Liver (tissue), 9 donors: ENCODE measurements around the gene PILRB. TPM values are rescaled to one million over a fixed set of nuclear protein-coding genes. Genes with fewer than 3 reads are reported as not detected.
"Not testable (repeated sequence)": the region's sequence is repeated elsewhere in the genome, so short reads cannot be mapped to it uniquely, and the experiment has no call there.

ENCODE experiments used
- DNase-seq: peaks from one replicate; pipeline ENCODE4 v3.0.0-alpha.2; 2017; ENCODE audit warnings: low spot score
- H3K27ac ChIP-seq, 2 donors: one replicate each; pipeline ENCODE4 v1.7.0; 2013; ENCODE audit warnings: inconsistent platforms in 2 of 2, low read length in 2 of 2, control low read depth in 1 of 2, low read depth in 1 of 2, mild to moderate bottlenecking in 1 of 2
- H3K27me3 ChIP-seq, 4 donors: one replicate each; pipeline versions ENCODE4 v1.6.1 to v1.7.0; 2013; ENCODE audit warnings: low read length in 3 of 4, inconsistent platforms in 1 of 4, mild to moderate bottlenecking in 1 of 4, moderate library complexity in 1 of 4; ENCODE audit not compliant: control insufficient read depth in 4 of 4, insufficient read depth in 4 of 4
- H3K36me3 ChIP-seq, 4 donors: one replicate each; pipeline versions ENCODE4 v1.6.1 to v1.7.0; 2013; ENCODE audit warnings: low read length in 3 of 4, mild to moderate bottlenecking in 3 of 4, low read depth in 1 of 4, moderate library complexity in 1 of 4; ENCODE audit not compliant: control insufficient read depth in 4 of 4, insufficient read depth in 3 of 4
- H3K4me1 ChIP-seq, 4 donors: one replicate each; pipeline versions ENCODE4 v1.6.1 to v1.7.0; 2013; ENCODE audit warnings: low read length in 3 of 4, mild to moderate bottlenecking in 3 of 4, moderate library complexity in 1 of 4; ENCODE audit not compliant: control insufficient read depth in 4 of 4, insufficient read depth in 4 of 4
- H3K4me3 ChIP-seq, 3 donors: one replicate each; pipeline versions ENCODE4 v1.6.1 to v1.7.0; 2013; ENCODE audit warnings: low read length in 3 of 3, control low read depth in 1 of 3, low read depth in 1 of 3, mild to moderate bottlenecking in 1 of 3
- H3K9ac ChIP-seq, 2 donors: one replicate each; pipeline ENCODE4 v1.7.0; 2013; ENCODE audit warnings: low read length in 2 of 2, mild to moderate bottlenecking in 2 of 2, moderate library complexity in 2 of 2, control low read depth in 1 of 2, low read depth in 1 of 2
- H3K9me3 ChIP-seq, 4 donors: one replicate each; pipeline versions ENCODE4 v1.6.1 to v1.7.0; 2013; ENCODE audit warnings: low read length in 3 of 4; ENCODE audit not compliant: control insufficient read depth in 4 of 4
- EGR1 ChIP-seq, 2 donors: IDR thresholded peaks; 2 replicates each; pipeline ENCODE4 v1.6.1; 2016 to 2018; ENCODE audit warnings: antibody characterized with exemption in 2 of 2, low read depth in 2 of 2
- GABPA ChIP-seq, 2 donors: IDR thresholded peaks in 1 of 2; conservative IDR thresholded peaks in 1 of 2; 2 replicates each; pipeline ENCODE4 v1.6.1; 2016; ENCODE audit warnings: antibody characterized with exemption in 2 of 2, mild to moderate bottlenecking in 1 of 2, moderate library complexity in 1 of 2
- HNF4A ChIP-seq, 2 donors: conservative IDR thresholded peaks; 2 replicates each; pipeline ENCODE4 v1.6.1; 2016; ENCODE audit warnings: antibody characterized with exemption in 2 of 2, mild to moderate bottlenecking in 2 of 2
- NR2F2 ChIP-seq: IDR thresholded peaks from 2 replicates; pipeline ENCODE4 v1.6.1; 2016; ENCODE audit warnings: antibody characterized with exemption
- RAD21 ChIP-seq, 2 donors: IDR thresholded peaks; 2 replicates each; pipeline ENCODE4 v1.6.1; 2016; ENCODE audit warnings: antibody characterized with exemption in 2 of 2, mild to moderate bottlenecking in 2 of 2
- YY1 ChIP-seq: IDR thresholded peaks from 2 replicates; pipeline ENCODE4 v1.6.1; 2016; ENCODE audit warnings: antibody characterized with exemption, mild to moderate bottlenecking
- WGBS: extraction: QIAGEN DNeasy Blood & Tissue Kit; methylation state at CpG from one replicate; pipeline ENCODE4 v1.1.7; 2013; 5-methylcytosine and 5-hydroxymethylcytosine counted together
- polyA plus RNA-seq, 2 donors: library from polyadenylated mRNA; stranded (reverse) in 1 of 2; unstranded in 1 of 2; fragments of 200-250 nt in 1 of 2; fragments of >200 nt in 1 of 2; fragmentation: Nextera tagmentation in 1 of 2; extraction: Ambion mirVana in 1 of 2; gene quantifications; one replicate each; pipeline versions ENCODE4 v1.2.1 to v1.2.3, GENCODE V29; 2013 to 2015
- total RNA-seq, 2 donors: library from RNA; depleted of rRNA; stranded (reverse); fragments of >200 nt; gene quantifications; one replicate each; pipeline ENCODE4 v1.2.3, GENCODE V29; 2014
- TF ChIP-seq, protein P1 (sequence below): IDR thresholded peaks from 2 replicates; pipeline ENCODE4 v1.6.1; 2016; ENCODE audit warnings: antibody characterized with exemption
- TF ChIP-seq, protein P2 (sequence below): IDR thresholded peaks from 2 replicates; pipeline ENCODE4 v1.6.1; 2016; ENCODE audit warnings: antibody characterized with exemption
- TF ChIP-seq, protein P3 (sequence below): IDR thresholded peaks from 2 replicates; pipeline ENCODE4 v1.6.1; 2016; ENCODE audit warnings: antibody characterized with exemption
- TF ChIP-seq, protein P4 (sequence below): fragments of 150-350 bp; IDR thresholded peaks from 2 replicates; pipeline ENCODE4 v1.5.1; 2017; ENCODE audit warnings: improper control_type of control experiment, low read depth, low read length; ENCODE audit not compliant: missing input control
- donor health status: healthy.
- donor health status: healthy.
- donor health status: healthy.
- donor health status: healthy.
- donor health status: healthy.

The PILRB gene
- total and polyA plus RNA-seq, 4 donors = 6.0 to 50.8 (median 14.3) TPM

DNA sequence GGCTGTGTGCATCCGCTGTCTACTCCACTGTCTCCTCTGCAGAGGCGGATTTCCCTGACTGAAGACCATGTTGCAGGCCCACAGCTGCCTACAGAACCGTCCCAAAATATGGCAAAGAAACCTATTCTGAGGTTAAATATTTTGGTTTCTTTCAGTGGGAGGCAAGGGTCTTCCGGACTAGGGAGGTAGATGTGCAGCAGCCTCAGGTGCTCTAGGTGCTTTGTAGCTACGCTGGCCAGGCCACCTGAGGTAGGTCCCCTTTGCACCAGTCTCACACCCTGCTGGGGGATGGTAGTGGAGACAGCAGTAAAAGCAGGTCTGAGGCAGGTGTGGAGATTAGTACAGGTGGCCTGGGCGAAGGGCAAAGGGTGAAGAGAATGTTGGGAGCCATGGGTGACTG is 8.2 kb upstream of the PILRB start (continued):
- TF ChIP-seq YY1 (no peak), HNF4A (conservative IDR thresholded peaks at IDR 0.05) (no peak), EGR1 (IDR thresholded peaks at IDR 0.05; ENCODE audit: low read depth in 2 of 2) (no peak), GABPA (IDR thresholded peaks at IDR 0.05 in 1 of 2, conservative IDR thresholded peaks at IDR 0.05 in 1 of 2) (no peak)

DNA sequence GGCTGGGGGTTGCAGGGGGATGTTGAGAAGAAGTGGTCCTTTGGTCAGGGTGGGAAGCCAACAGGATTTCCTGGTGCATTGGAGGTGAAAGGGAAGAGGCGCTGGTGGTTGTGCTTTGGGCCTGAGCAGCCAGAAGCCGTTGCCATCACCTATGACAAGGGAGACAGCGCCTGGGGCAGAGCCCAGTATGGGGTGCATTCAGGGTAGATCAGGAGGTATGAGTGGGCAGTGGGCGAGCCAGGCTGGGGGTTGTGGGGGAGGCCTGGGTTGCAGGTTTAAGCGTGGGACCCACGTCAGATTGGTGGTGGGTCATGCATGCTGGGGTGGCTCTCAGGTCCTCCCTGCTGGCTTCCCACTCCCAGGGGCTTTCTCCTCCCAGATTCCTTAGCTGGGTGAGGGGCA is 6.3 kb upstream of the PILRB start:
- no peak for DNase-seq
- Histone ChIP-seq H3K9ac (no peak overlapping the region), H3K36me3 (peaks cover 38 to 73% (median 54%) of the 10 kb centered on the region in 4 donors), H3K4me3 (no peak overlapping the region), H3K9me3 (no peaks in the 10 kb centered on the region), H3K27ac (no peak overlapping the region), H3K4me1 (no peaks in the 10 kb centered on the region), H3K27me3 (no peaks in the 10 kb centered on the region)
- TF ChIP-seq, protein P1, sequence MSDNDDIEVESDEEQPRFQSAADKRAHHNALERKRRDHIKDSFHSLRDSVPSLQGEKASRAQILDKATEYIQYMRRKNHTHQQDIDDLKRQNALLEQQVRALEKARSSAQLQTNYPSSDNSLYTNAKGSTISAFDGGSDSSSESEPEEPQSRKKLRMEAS = no peak
- 92% methylated on average over 6 of the region's 6 CpGs for WGBS

DNA sequence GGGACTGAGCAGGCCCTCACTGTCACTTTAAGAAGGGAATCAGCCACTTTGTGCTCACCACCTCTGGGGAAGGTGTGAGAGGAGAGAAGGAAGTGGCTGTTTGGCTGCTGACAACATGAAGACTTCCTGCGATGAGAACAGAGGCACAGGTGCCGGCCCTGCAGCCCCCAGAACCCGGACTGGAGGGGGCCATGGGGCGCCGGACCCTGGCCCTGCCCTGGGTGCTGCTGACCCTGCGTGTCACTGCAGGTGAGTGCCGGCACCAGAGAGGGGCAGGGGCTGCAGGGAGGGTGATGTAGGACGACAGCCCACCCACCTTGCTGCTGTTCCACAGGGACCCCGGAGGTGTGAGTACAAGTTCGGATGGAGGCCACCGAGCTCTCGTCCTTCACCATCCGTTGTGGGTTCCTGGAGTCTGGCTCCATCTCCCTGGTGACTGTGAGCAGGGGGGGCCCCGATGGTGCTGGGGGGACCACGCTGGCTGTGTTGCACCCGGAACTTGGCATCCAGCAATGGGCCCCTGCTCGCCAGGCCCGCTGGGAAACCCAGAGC is 5.6 kb upstream of the PILRB start:
- H3K27ac ChIP-seq, H3K9me3 ChIP-seq, H3K27me3 ChIP-seq, DNase-seq, H3K4me1 ChIP-seq, H3K4me3 ChIP-seq, H3K9ac ChIP-seq: not testable (repeated sequence)
- 88% methylated on average over 18 of the region's 18 CpGs for WGBS
- peaks cover 35 to 73% (median 51%) of the 10 kb centered on the region in 4 donors for H3K36me3 ChIP-seq

DNA sequence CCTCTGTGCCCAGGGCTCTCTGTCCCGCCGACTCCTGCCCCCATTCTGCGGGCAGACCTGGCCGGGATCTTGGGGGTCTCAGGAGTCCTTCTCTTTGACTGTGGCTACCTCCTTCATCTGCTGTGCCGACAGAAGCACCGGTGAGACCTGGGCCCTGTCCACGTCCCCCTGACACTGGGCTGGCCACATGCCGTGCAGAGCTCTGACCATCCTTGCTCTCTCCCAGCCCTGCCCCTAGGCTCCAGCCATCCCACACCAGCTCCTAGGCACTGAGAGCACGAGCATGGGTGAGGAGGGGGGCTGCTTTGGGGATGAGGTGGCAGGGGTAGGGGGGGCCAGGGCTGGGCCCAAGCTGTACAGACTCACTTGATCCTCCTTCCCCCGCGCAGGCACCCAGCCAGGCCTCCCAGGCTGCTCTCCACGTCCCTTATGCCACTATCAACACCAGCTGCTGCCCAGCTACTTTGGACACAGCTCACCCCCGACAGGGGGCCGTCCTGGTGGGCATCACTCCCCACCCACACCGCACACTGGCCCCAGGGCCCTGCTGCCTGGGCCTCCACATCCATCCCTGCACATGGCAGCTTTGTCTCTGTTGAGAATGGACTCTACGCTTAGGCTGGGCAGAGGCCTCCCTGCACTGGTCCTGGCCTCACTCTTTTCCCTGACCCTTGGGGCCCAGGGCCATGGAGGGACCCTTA is 4.8 kb upstream of the PILRB start:
- no peak overlapping the region for H3K4me3 ChIP-seq
- no peak for TF ChIP-seq NR2F2
- TF ChIP-seq RAD21 (IDR thresholded peaks at IDR 0.05) = no peak
- no peaks in the 10 kb centered on the region for H3K4me1 ChIP-seq
- H3K27ac ChIP-seq = no peak overlapping the region
- H3K36me3 ChIP-seq = peaks cover 29 to 74% (median 45%) of the 10 kb centered on the region in 4 donors
- WGBS = 93% methylated on average over 16 of the region's 16 CpGs
- no peak for DNase-seq
- no peak overlapping the region for H3K9ac ChIP-seq
- no peaks in the 10 kb centered on the region for H3K9me3 ChIP-seq
- no peaks in the 10 kb centered on the region for H3K27me3 ChIP-seq

DNA sequence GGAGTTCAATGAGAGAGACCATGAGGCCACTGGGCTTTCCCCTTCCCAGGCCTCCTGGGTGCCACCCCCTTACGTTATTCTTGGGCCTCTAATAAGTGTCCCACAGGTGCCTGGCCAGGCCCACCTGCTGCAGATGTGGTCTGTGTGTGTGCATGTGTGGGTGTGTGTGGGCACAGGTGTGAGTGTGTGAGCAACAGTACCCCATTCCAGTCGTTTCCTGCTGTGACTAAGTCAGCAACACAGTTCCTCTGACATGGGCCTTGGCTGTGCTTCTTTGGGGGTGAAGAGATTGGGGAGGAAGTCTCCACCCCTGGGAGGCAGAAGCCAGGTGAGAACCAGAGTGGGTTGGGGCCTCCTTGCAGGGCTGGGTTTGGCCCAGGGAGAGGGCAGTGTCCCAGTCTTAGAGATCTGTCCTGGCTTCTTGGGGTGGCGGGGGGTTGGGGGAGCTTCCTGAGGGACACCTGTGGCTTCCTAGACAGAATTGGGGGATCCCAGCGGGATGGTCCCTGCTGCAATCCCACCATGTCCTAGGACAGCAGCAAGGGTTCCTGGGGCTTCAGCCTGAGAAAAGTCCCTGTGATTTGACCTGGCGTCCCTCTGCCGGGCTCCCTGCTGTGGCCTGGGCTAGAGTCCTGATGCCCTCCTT is 4.1 kb upstream of the PILRB start:
- H3K9ac ChIP-seq = no peak overlapping the region
- no peak for DNase-seq
- H3K4me1 ChIP-seq = no peaks in the 10 kb centered on the region
- no peak overlapping the region for H3K4me3 ChIP-seq
- 92% methylated on average over 6 of the region's 6 CpGs for WGBS
- H3K9me3 ChIP-seq = no peaks in the 10 kb centered on the region
- peaks cover 30 to 79% (median 46%) of the 10 kb centered on the region in 4 donors for H3K36me3 ChIP-seq
- no peak overlapping the region for H3K27ac ChIP-seq
- no peaks in the 10 kb centered on the region for H3K27me3 ChIP-seq
- TF ChIP-seq HNF4A (conservative IDR thresholded peaks at IDR 0.05) (no peak), GABPA (IDR thresholded peaks at IDR 0.05 in 1 of 2, conservative IDR thresholded peaks at IDR 0.05 in 1 of 2) (no peak), YY1 (no peak), NR2F2 (no peak), RAD21 (IDR thresholded peaks at IDR 0.05) (no peak), EGR1 (IDR thresholded peaks at IDR 0.05; ENCODE audit: low read depth in 2 of 2) (no peak)
- TF ChIP-seq, protein P2, sequence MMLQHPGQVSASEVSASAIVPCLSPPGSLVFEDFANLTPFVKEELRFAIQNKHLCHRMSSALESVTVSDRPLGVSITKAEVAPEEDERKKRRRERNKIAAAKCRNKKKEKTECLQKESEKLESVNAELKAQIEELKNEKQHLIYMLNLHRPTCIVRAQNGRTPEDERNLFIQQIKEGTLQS = no peak
- TF ChIP-seq, protein P3, sequence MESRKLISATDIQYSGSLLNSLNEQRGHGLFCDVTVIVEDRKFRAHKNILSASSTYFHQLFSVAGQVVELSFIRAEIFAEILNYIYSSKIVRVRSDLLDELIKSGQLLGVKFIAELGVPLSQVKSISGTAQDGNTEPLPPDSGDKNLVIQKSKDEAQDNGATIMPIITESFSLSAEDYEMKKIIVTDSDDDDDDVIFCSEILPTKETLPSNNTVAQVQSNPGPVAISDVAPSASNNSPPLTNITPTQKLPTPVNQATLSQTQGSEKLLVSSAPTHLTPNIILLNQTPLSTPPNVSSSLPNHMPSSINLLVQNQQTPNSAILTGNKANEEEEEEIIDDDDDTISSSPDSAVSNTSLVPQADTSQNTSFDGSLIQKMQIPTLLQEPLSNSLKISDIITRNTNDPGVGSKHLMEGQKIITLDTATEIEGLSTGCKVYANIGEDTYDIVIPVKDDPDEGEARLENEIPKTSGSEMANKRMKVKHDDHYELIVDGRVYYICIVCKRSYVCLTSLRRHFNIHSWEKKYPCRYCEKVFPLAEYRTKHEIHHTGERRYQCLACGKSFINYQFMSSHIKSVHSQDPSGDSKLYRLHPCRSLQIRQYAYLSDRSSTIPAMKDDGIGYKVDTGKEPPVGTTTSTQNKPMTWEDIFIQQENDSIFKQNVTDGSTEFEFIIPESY = no peak
- TF ChIP-seq, protein P4, sequence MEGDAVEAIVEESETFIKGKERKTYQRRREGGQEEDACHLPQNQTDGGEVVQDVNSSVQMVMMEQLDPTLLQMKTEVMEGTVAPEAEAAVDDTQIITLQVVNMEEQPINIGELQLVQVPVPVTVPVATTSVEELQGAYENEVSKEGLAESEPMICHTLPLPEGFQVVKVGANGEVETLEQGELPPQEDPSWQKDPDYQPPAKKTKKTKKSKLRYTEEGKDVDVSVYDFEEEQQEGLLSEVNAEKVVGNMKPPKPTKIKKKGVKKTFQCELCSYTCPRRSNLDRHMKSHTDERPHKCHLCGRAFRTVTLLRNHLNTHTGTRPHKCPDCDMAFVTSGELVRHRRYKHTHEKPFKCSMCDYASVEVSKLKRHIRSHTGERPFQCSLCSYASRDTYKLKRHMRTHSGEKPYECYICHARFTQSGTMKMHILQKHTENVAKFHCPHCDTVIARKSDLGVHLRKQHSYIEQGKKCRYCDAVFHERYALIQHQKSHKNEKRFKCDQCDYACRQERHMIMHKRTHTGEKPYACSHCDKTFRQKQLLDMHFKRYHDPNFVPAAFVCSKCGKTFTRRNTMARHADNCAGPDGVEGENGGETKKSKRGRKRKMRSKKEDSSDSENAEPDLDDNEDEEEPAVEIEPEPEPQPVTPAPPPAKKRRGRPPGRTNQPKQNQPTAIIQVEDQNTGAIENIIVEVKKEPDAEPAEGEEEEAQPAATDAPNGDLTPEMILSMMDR = no peak
